ENCODE data around the gene NLRC5.

DNA sequence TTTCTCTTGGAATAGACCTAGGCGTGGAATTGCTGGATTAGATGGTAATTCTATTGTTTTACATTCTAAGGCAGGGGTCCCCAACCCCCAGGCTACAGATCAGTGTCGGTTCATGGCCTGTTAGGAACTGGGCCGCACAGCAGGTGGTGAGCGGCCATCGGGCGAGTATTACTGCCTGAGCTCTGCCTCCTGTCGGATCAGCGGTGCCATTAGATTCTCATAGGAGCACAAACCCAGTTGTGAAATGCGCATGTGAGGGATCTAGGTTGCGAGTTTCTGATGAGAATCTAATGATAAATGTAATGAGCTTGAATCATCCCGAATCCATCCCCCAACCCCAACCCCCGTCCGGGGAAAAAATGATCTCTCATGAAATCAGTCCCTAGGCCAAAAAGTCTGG lies 23.0 kb downstream of the NLRC5 start:
- TF ChIP-seq, protein P1, sequence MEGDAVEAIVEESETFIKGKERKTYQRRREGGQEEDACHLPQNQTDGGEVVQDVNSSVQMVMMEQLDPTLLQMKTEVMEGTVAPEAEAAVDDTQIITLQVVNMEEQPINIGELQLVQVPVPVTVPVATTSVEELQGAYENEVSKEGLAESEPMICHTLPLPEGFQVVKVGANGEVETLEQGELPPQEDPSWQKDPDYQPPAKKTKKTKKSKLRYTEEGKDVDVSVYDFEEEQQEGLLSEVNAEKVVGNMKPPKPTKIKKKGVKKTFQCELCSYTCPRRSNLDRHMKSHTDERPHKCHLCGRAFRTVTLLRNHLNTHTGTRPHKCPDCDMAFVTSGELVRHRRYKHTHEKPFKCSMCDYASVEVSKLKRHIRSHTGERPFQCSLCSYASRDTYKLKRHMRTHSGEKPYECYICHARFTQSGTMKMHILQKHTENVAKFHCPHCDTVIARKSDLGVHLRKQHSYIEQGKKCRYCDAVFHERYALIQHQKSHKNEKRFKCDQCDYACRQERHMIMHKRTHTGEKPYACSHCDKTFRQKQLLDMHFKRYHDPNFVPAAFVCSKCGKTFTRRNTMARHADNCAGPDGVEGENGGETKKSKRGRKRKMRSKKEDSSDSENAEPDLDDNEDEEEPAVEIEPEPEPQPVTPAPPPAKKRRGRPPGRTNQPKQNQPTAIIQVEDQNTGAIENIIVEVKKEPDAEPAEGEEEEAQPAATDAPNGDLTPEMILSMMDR (IDR thresholded peaks at IDR 0.05; ENCODE audit: low read depth, low read length, poor library complexity, severe bottlenecking), result no peak
- TF ChIP-seq EZH2phosphoT487 (IDR thresholded peaks at IDR 0.05; ENCODE audit: borderline replicate concordance, low read length), result no peak

All from DOHH2 (cell line).